Measurements from ENCODE around the gene PXDC1.

PXDC1 gene

DNA sequence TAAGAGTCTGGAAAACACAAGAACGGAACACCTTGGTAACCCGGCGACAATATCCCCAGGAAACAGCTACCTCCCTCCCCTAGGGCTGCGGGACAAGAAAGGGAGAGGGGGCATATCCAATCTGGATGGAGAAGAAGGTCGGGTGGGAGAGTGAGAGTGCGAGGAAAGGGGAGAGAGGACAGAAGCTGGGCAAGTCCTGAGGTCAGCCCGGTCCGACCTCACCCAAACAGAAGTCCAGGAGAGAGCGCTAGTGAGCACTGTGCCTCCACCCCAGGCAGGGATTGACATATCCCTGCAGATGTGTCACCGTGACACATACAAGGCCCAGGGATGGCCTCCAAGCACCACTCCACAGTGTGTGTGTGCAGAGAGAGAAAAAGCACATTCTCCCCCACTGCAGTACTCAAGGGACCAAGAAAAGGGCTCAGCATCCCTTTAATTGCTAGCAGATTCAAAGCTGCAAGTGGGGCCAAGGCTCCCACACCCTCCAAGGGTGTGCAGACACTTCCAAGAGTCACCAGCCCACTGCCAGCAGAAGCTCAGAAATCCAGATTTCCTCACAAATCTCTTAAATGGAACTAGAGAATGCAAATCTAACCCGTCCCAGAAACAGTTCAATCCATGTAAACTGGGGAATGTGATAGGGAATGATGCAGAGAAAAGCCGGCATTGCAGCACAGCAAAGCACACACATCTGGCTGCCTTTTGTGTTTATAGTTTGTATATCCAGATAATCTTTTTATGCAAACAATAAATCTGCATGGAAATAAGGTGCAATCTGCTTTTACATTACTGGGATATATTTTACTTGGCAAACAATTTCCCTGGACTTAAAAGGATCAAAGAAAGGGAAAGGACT is 3.1 kb downstream of the PXDC1 start:
- H3K4me3 ChIP-seq (ENCODE audit: low read length), result peak overlapping the region; percentile 94

DNA sequence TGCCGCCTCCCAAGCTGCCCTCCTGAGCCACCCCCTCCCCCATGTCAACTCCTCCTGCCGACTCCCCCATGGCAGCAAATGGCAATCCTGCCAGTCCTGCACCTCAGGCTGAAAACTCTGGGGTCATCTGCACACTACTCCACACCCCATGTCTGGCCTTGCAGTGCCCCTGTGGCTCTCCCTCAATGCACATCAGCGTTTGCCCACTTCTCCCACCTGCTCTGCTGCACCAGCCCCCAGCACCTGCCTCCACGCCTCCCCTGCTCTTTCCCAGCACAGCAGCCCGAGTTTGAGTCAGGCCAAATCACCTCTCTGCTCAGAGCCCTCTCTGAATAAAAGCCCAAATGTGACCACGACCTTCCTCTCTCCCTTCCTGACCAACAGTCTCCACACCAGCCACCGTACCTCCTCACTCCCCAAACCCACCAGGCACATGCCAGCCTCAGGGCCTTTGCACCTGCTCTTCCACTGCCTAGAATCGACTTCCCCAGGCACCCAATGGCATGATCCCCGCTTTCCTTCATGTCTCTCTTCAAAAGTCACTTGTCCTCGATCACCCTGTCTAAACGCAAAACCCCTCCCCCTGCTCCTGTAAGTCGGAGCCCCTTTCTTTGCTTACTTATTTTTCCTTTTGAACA is 4.3 kb downstream of the PXDC1 start:
- no peak for DNase-seq (ENCODE audit: low read depth)
- H3K4me3 ChIP-seq (ENCODE audit: low read length), result peak overlapping the region; percentile 94
- TF ChIP-seq, protein P1, sequence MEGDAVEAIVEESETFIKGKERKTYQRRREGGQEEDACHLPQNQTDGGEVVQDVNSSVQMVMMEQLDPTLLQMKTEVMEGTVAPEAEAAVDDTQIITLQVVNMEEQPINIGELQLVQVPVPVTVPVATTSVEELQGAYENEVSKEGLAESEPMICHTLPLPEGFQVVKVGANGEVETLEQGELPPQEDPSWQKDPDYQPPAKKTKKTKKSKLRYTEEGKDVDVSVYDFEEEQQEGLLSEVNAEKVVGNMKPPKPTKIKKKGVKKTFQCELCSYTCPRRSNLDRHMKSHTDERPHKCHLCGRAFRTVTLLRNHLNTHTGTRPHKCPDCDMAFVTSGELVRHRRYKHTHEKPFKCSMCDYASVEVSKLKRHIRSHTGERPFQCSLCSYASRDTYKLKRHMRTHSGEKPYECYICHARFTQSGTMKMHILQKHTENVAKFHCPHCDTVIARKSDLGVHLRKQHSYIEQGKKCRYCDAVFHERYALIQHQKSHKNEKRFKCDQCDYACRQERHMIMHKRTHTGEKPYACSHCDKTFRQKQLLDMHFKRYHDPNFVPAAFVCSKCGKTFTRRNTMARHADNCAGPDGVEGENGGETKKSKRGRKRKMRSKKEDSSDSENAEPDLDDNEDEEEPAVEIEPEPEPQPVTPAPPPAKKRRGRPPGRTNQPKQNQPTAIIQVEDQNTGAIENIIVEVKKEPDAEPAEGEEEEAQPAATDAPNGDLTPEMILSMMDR (conservative IDR thresholded peaks at IDR 0.05; ENCODE audit: low read length), result no peak

More for the DNA sequence above, 3.1 kb downstream of the PXDC1 start:
- DNase-seq (ENCODE audit: low read depth), result peak; percentile 91
- TF ChIP-seq, protein P1 (conservative IDR thresholded peaks at IDR 0.05; ENCODE audit: low read length), result peak; percentile 78

DNA sequence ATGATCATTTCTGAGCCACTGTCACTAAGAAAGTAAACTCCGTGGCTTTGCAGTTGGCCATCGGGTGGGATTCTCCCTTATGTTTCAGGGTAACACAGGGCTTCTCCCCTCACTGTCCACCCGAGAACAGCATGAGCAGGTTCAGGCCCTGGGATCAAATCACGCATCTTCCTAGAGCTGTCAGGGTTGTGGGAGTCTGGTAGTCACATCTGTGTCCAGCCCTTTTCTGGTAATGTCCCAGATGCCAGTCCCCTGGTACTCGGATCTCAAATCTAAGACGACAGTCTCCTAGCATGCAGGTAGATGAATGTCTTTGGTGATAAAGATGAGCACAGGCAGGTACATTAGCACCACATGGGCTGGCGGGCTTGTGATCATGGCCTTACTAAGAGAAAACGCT is 4.8 kb downstream of the PXDC1 start:
- no peak overlapping the region for H3K4me3 ChIP-seq (ENCODE audit: low read length)
- no peak for DNase-seq (ENCODE audit: low read depth)
- TF ChIP-seq, protein P1 (conservative IDR thresholded peaks at IDR 0.05; ENCODE audit: low read length), result no peak

DNA sequence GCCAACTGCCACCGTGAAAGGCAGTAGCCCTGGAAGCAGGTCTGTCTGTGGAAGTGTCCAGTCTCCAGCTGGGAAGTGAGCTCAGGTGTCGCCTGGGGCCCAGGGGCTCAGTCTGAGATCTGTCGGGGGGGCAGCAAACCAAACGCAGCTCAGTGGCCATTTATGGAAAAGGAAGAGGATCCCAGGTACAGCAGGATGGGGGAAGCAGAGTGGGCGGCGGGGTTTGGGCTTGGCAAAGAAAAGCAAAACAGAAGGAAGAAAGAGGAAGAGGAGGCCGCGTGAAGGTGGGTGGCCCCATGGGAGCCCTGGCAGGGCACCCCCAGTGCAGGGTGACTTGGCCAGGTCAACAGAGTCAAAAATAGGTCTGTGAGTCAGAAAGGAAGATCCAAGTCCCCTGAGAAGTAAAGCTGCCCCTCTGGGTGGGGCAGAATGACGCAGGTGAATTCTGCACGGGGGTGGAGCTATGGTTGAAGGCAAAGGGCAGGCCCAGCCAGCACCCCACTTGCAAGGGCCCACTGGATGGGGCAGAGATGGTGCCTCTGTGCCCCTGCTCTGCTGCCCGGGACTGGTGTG is 5.3 kb downstream of the PXDC1 start:
- no peak overlapping the region for H3K4me3 ChIP-seq (ENCODE audit: low read length)
- TF ChIP-seq, protein P1 (conservative IDR thresholded peaks at IDR 0.05; ENCODE audit: low read length), result no peak
- no peak for DNase-seq (ENCODE audit: low read depth)

DNA sequence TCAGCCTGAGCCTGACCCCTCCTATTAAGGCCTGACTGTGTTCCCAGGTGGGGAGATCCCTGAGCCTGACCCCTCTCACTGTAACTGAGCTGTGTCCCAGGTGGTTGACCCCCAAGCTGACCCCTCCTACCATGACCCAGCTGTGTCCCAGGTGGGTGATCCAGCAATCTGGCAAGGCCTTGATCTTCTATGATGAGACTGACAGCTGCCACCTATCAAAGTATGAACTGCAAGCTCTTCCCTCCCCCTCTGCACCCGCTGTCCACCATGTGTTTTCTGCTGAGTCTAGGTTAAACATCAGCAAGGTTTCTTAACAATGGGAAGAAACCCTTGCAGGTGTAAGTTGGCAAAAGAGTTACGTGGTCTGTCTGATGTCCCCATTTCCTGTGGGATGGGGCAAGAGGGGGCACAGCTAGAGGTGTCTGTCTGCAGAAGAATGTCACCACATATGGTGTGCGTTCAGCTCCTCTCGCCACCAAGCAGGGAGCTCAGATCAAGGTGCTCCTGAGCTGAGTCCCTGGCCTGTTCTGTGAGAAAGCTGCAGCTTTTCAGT is 5.9 kb downstream of the PXDC1 start:
- DNase-seq (ENCODE audit: low read depth), result no peak

DNA sequence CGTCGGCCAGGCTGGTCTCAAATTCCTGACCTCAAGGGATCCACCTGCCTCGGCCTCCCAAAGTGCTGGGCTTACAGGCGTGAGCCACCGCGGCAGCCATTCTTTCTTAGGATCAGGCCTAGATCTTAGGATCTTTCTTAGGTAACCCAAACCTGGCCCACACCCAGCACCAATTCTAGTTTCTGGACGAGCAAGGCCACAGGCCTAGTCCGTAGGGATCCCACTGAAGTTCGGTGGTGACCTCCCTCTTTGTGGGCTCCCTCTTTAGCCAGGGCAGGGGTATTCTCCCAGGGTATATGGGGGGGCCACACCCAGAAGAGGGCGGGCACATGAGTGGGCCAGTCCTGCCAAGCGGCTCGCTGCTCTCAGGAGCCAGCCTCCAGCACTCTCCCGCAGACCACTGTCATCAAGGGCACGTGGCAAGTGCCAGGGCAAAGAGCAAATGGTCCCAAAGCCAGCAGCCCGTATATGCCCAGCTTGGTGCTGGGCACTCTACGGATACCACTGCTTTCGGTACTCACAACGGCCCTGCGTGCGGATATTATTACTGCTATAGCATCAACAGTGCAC is 6.5 kb downstream of the PXDC1 start:
- no peak for DNase-seq (ENCODE audit: low read depth)
- H3K4me3 ChIP-seq (ENCODE audit: low read length), result no peak overlapping the region; the same call in 1 of the 2 replicates
- TF ChIP-seq, protein P1 (conservative IDR thresholded peaks at IDR 0.05; ENCODE audit: low read length), result no peak

More for the DNA sequence above, 5.9 kb downstream of the PXDC1 start:
- TF ChIP-seq, protein P1 (conservative IDR thresholded peaks at IDR 0.05; ENCODE audit: low read length), result no peak
- no peak overlapping the region; the same call in 1 of the 2 replicates for H3K4me3 ChIP-seq (ENCODE audit: low read length)

Data from AG10803 (cell line).